ENCODE data around the gene GSAP. TPM values are rescaled to one million over a fixed set of nuclear protein-coding genes. Genes with fewer than 3 reads are reported as not detected.

Gene GSAP
- total RNA-seq, 4 donors from 2014 or later = 43.1 to 65.2 (median 52.4) TPM

GRCh38 chr7:77353407-77353721, 62.8 kb downstream of the GSAP start:
- Histone ChIP-seq H3K9me3 (no peaks in the 10 kb centered on the region), H3K27me3 (no peaks in the 10 kb centered on the region), H3K4me1 (peaks cover 8 to 23% of the 10 kb centered on the region in 2 donors), H3K27ac (peak overlapping the region in 1 of 3 donors; percentile 15), H3K36me3 (no peaks in the 10 kb centered on the region), H3K4me3 (replicated peaks in 1 of 3) (no peak overlapping the region)
- 44 to 64% methylated on average over 1 of the region's 1 CpG for WGBS, 2 donors
- no peak for DNase-seq
- intact Hi-C loops (cut with DNase I) = no loop called here
- TF ChIP-seq POLR2A (IDR thresholded peaks at IDR 0.05) (no peak), CTCF (IDR thresholded peaks at IDR 0.05) (no peak)

- 69 to 78% methylated on average over 4 of the region's 4 CpGs for WGBS, 2 donors
- intact Hi-C loops (cut with DNase I) = no loop called here
- no peak overlapping the region for H3K4me3 ChIP-seq (replicated peaks in 1 of 3)
- H3K9me3 ChIP-seq = no peaks in the 10 kb centered on the region
- H3K27me3 ChIP-seq = no peaks in the 10 kb centered on the region
- TF ChIP-seq POLR2A (IDR thresholded peaks at IDR 0.05) (no peak), CTCF (IDR thresholded peaks at IDR 0.05) (no peak)
- peaks cover 8 to 27% of the 10 kb centered on the region in 2 donors for H3K4me1 ChIP-seq
- no peaks in the 10 kb centered on the region for H3K36me3 ChIP-seq
- peak overlapping the region in 1 of 3 donors; percentile 15 for H3K27ac ChIP-seq
- no peak for DNase-seq
Observed at GRCh38 chr7:77352665-77353406, 63.3 kb downstream of the GSAP start.

- intact Hi-C loops (cut with DNase I) = no loop called here
- peaks cover 8 to 27% of the 10 kb centered on the region in 2 donors for H3K4me1 ChIP-seq
- no peak for TF ChIP-seq CTCF (IDR thresholded peaks at IDR 0.05)
- TF ChIP-seq POLR2A (IDR thresholded peaks at IDR 0.05) = peak in 1 of 2 donors; percentile 5
- 61 to 75% methylated on average over 5 of the region's 5 CpGs for WGBS, 2 donors
- H3K27me3 ChIP-seq = no peaks in the 10 kb centered on the region
- H3K27ac ChIP-seq = peak overlapping the region in 2 of 3 donors; percentile 10 to 12
- no peak overlapping the region for H3K4me3 ChIP-seq (replicated peaks in 1 of 3)
- H3K36me3 ChIP-seq = no peaks in the 10 kb centered on the region
- no peaks in the 10 kb centered on the region for H3K9me3 ChIP-seq
- DNase-seq = peak in 1 of 2 donors; percentile 17
Observed at GRCh38 chr7:77351539-77352004, 64.6 kb downstream of the GSAP start.

- DNase-seq = no peak
- peak in 3 of 6 experiments; percentile 8 to 23 (median 21) for TF ChIP-seq CTCF (IDR thresholded peaks at IDR 0.05)
- no peak for TF ChIP-seq POLR2A (IDR thresholded peaks at IDR 0.05)
- Histone ChIP-seq H3K27ac (peak overlapping the region in 2 of 3 donors; percentile 55 to 67), H3K4me3 (replicated peaks in 1 of 3) (no peak overlapping the region), H3K36me3 (no peaks in the 10 kb centered on the region), H3K4me1 (peaks cover 8 to 27% of the 10 kb centered on the region in 2 donors), H3K27me3 (no peaks in the 10 kb centered on the region), H3K9me3 (no peaks in the 10 kb centered on the region)
- intact Hi-C loops (cut with DNase I) = no loop called here
Observed at GRCh38 chr7:77349141-77349540, 67.0 kb downstream of the GSAP start.

GRCh38 chr7:77348371-77348813, 67.8 kb downstream of the GSAP start:
- TF ChIP-seq CTCF (IDR thresholded peaks at IDR 0.05) (no peak), POLR2A (IDR thresholded peaks at IDR 0.05) (no peak)
- intact Hi-C loops (cut with DNase I) = no loop called here
- Histone ChIP-seq H3K36me3 (no peaks in the 10 kb centered on the region), H3K9me3 (no peaks in the 10 kb centered on the region), H3K4me3 (replicated peaks in 1 of 3) (no peak overlapping the region), H3K27ac (peak overlapping the region in 2 of 3 donors; percentile 55 to 67), H3K4me1 (peaks cover 8 to 23% of the 10 kb centered on the region in 2 donors), H3K27me3 (no peaks in the 10 kb centered on the region)
- 58 to 65% methylated on average over 3 of the region's 3 CpGs for WGBS, 2 donors
- peak in 1 of 2 donors; percentile 12 for DNase-seq

Data from thyroid gland (tissue), 4 donors.